Endothelial cell of umbilical vein (primary cell): ENCODE results near the gene STUM.

Source experiments
- EZH2 ChIP-seq: IDR thresholded peaks from 2 replicates; pipeline ENCODE4 v1.6.1; 2012; ENCODE audit warnings: borderline replicate concordance, low read depth, mild to moderate bottlenecking, moderate library complexity, low read length, inconsistent platforms; ENCODE audit not compliant: severe bottlenecking
- FOS ChIP-seq: IDR thresholded peaks from 2 replicates; pipeline ENCODE4 v1.6.1; 2011; ENCODE audit warnings: mild to moderate bottlenecking, low read length, moderate library complexity, borderline replicate concordance; ENCODE audit not compliant: insufficient read depth
- GATA2 ChIP-seq: IDR thresholded peaks from 2 replicates; pipeline ENCODE4 v1.7.0; 2011; ENCODE audit warnings: low read depth, mild to moderate bottlenecking, moderate library complexity, mixed read lengths, low read length; ENCODE audit not compliant: insufficient read length, insufficient read depth
- MYC ChIP-seq: IDR thresholded peaks from one replicate; pipeline ENCODE4 v1.6.1; 2011; ENCODE audit warnings: mild to moderate bottlenecking, low read depth, low read length
- POLR2A ChIP-seq: IDR thresholded peaks from 2 replicates; pipeline ENCODE4 v1.6.1; 2012; ENCODE audit warnings: low read depth, mild to moderate bottlenecking, control low read depth, low read length
- POLR2AphosphoS5 ChIP-seq: IDR thresholded peaks from 2 replicates; pipeline ENCODE4 v1.6.1; 2012; ENCODE audit warnings: low read depth, mild to moderate bottlenecking, control low read depth, low read length, moderate library complexity; ENCODE audit not compliant: insufficient read depth
- TF ChIP-seq, protein P1 (sequence below), 2 donors: IDR thresholded peaks; 1 replicate in 1 of 2; 2 replicates in 1 of 2; pipeline ENCODE4 v1.5.1; 2011; ENCODE audit warnings: low read length in 2 of 2, mild to moderate bottlenecking in 2 of 2, moderate library complexity in 2 of 2, control low read depth in 1 of 2, inconsistent platforms in 1 of 2, low read depth in 1 of 2; ENCODE audit not compliant: insufficient read depth in 1 of 2; ENCODE audit errors: extremely low read depth in 1 of 2
- TF ChIP-seq, protein P2 (sequence below): IDR thresholded peaks from 2 replicates; pipeline ENCODE4 v1.6.1; 2011; ENCODE audit not compliant: insufficient read depth, insufficient read length

DNA sequence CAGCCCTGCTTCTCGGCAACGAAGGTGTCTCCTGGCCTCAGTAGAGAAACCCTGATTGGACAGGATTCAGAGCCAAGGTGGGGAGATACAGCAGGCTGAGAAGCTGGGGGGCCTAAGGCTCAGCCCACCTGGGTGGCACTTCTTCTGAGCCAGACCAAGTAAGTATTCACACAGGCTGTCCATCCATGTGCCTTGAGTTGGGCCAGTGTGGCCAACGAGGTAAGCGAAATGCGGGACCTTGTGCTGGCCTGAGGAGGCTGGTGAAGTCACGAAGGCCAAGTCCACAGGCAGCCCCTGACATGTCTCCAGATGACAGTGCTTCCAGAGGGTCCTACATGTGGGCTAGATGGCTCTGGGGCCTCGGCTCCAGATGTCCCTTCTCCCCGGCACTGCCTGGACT lies 99.2 kb downstream of the STUM start:
- TF ChIP-seq, protein P1, sequence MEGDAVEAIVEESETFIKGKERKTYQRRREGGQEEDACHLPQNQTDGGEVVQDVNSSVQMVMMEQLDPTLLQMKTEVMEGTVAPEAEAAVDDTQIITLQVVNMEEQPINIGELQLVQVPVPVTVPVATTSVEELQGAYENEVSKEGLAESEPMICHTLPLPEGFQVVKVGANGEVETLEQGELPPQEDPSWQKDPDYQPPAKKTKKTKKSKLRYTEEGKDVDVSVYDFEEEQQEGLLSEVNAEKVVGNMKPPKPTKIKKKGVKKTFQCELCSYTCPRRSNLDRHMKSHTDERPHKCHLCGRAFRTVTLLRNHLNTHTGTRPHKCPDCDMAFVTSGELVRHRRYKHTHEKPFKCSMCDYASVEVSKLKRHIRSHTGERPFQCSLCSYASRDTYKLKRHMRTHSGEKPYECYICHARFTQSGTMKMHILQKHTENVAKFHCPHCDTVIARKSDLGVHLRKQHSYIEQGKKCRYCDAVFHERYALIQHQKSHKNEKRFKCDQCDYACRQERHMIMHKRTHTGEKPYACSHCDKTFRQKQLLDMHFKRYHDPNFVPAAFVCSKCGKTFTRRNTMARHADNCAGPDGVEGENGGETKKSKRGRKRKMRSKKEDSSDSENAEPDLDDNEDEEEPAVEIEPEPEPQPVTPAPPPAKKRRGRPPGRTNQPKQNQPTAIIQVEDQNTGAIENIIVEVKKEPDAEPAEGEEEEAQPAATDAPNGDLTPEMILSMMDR (IDR thresholded peaks at IDR 0.05; ENCODE audit: extremely low read depth in 1 of 2, insufficient read depth in 1 of 2, low read depth in 1 of 2, low read length in 2 of 2), result no peak
- TF ChIP-seq POLR2A (no peak), POLR2AphosphoS5 (no peak), GATA2 (no peak), MYC (no peak), EZH2 (no peak), FOS (no peak)
- TF ChIP-seq, protein P2, sequence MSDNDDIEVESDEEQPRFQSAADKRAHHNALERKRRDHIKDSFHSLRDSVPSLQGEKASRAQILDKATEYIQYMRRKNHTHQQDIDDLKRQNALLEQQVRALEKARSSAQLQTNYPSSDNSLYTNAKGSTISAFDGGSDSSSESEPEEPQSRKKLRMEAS, result no peak
